ENCODE results near the gene ARL6IP1. TPM values are rescaled to one million over a fixed set of nuclear protein-coding genes. Genes with fewer than 3 reads are reported as not detected.

Gene ARL6IP1
- total and polyA plus RNA-seq, 4 donors = 99.0 to 260 (median 184) TPM

DNA sequence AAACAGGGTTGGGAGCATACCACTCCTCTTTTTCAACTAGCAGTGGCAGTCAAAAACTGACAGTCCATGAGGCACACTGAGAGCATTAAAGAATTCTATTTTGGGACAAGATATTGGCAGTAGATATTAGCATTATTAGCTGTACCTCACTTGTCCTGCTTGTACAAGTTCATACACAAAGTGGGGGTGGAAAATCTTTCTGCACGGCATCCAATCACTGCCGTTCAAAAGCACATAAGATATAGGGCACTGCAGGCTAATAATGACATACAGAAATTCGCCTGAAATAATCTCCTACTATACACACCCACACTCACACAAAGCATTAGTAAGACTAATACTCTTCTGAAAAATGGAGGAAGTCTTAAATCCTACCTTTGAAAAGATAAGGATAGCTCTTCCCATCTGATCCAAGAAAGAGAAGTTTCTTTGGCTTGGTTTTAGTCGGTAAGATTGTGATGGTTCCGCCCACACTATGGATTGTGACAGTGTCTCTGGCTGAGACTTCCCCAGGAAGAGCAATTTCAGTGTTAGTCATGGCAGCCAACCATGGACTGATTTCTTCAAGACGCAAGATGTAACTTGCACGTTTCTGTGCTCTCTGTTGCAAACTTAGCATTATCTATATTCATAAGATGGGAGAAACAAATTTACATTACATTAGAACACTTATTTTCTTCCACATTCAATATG lies 40.6 kb upstream of the ARL6IP1 start:
- Histone ChIP-seq H3K9me3 (ENCODE audit: control insufficient read depth in 4 of 4, low read length in 3 of 4) (no peaks in the 10 kb centered on the region), H3K4me1 (ENCODE audit: control insufficient read depth in 4 of 4, insufficient read depth in 4 of 4, low read length in 3 of 4) (peaks cover 2 to 15% (median 10%) of the 10 kb centered on the region in 4 donors), H3K4me3 (ENCODE audit: low read depth in 1 of 3, low read length in 3 of 3) (no peak overlapping the region), H3K27me3 (ENCODE audit: control insufficient read depth in 4 of 4, insufficient read depth in 4 of 4, low read length in 3 of 4) (no peaks in the 10 kb centered on the region), H3K27ac (ENCODE audit: low read depth in 1 of 2, low read length in 2 of 2) (peak overlapping the region in 1 of 2 donors; percentile 19), H3K9ac (ENCODE audit: low read depth in 1 of 2, low read length in 2 of 2) (no peak overlapping the region), H3K36me3 (ENCODE audit: control insufficient read depth in 4 of 4, insufficient read depth in 3 of 4, low read depth in 1 of 4, low read length in 3 of 4) (peaks cover 14 to 59% (median 46%) of the 10 kb centered on the region in 4 donors)
- TF ChIP-seq HNF4G (IDR thresholded peaks at IDR 0.05) (no peak), MAX (IDR thresholded peaks at IDR 0.05) (no peak), YY1 (IDR thresholded peaks at IDR 0.05) (no peak), JUND (IDR thresholded peaks at IDR 0.05) (no peak)
- TF ChIP-seq, protein P1, sequence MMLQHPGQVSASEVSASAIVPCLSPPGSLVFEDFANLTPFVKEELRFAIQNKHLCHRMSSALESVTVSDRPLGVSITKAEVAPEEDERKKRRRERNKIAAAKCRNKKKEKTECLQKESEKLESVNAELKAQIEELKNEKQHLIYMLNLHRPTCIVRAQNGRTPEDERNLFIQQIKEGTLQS (IDR thresholded peaks at IDR 0.05) = no peak
- no peak for DNase-seq (ENCODE audit: low spot score)
- WGBS = 89% methylated on average over 7 of the region's 7 CpGs

GRCh38 chr16:18839555-18839954 lies 38.2 kb upstream of the ARL6IP1 start:
- peaks cover 14 to 63% (median 51%) of the 10 kb centered on the region in 4 donors for H3K36me3 ChIP-seq (ENCODE audit: control insufficient read depth in 4 of 4, insufficient read depth in 3 of 4, low read depth in 1 of 4, low read length in 3 of 4)

More at GRCh38 chr16:18839555-18839954, 38.2 kb upstream of the ARL6IP1 start:
- WGBS = 36% methylated on average over 6 of the region's 6 CpGs
- peak; percentile 36 for DNase-seq (ENCODE audit: low spot score)
- Histone ChIP-seq H3K9me3 (ENCODE audit: control insufficient read depth in 4 of 4, low read length in 3 of 4) (no peaks in the 10 kb centered on the region), H3K4me1 (ENCODE audit: control insufficient read depth in 4 of 4, insufficient read depth in 4 of 4, low read length in 3 of 4) (peaks cover 2 to 15% (median 10%) of the 10 kb centered on the region in 4 donors), H3K4me3 (ENCODE audit: low read depth in 1 of 3, low read length in 3 of 3) (no peak overlapping the region), H3K9ac (ENCODE audit: low read depth in 1 of 2, low read length in 2 of 2) (no peak overlapping the region), H3K27me3 (ENCODE audit: control insufficient read depth in 4 of 4, insufficient read depth in 4 of 4, low read length in 3 of 4) (no peaks in the 10 kb centered on the region), H3K27ac (ENCODE audit: low read depth in 1 of 2, low read length in 2 of 2) (no peak overlapping the region)
- TF ChIP-seq RAD21 (IDR thresholded peaks at IDR 0.05) = peak; percentile 47 to 57
- TF ChIP-seq, protein P1 (IDR thresholded peaks at IDR 0.05) = peak; percentile 27
- TF ChIP-seq MAX (IDR thresholded peaks at IDR 0.05) = peak; percentile 31
- no peak for TF ChIP-seq JUND (IDR thresholded peaks at IDR 0.05)
- TF ChIP-seq NR2F2 (IDR thresholded peaks at IDR 0.05) = no peak
- no peak for TF ChIP-seq TAF1 (conservative IDR thresholded peaks at IDR 0.05)
- TF ChIP-seq FOXA1 (IDR thresholded peaks at IDR 0.05) = no peak
- peak; percentile 41 to 51 for TF ChIP-seq RXRA (IDR thresholded peaks at IDR 0.05)
- TF ChIP-seq REST (IDR thresholded peaks at IDR 0.05) = no peak
- peak; percentile 29 for TF ChIP-seq ZBTB33 (IDR thresholded peaks at IDR 0.05)
- no peak for TF ChIP-seq FOXA2 (IDR thresholded peaks at IDR 0.05)
- no peak for TF ChIP-seq HNF4G (IDR thresholded peaks at IDR 0.05)
- no peak for TF ChIP-seq CTCF (IDR thresholded peaks at IDR 0.05; ENCODE audit: low read depth, low read length, missing input control)
- peak; percentile 28 for TF ChIP-seq SP1 (IDR thresholded peaks at IDR 0.05)
- TF ChIP-seq HNF4A (conservative IDR thresholded peaks at IDR 0.05) = peak; percentile 40 to 61
- peak; percentile 75 for TF ChIP-seq YY1 (IDR thresholded peaks at IDR 0.05)
- TF ChIP-seq GABPA (IDR thresholded peaks at IDR 0.05 in 1 of 2, conservative IDR thresholded peaks at IDR 0.05 in 1 of 2) = no peak
- TF ChIP-seq EGR1 (IDR thresholded peaks at IDR 0.05; ENCODE audit: low read depth in 2 of 2) = no peak

Measured in liver (tissue), 9 donors.